GM19023 (cell line): ENCODE measurements around the gene FYB1.

ENCODE experiments used
- ATAC-seq: cut with Tn5 transposase; IDR thresholded peaks from one replicate; pipeline ENCODE4 v1.9.1; 2021; ENCODE audit warnings: mild to moderate bottlenecking, moderate library complexity; ENCODE audit not compliant: unreplicated experiment

FYB1 gene

GRCh38 chr5:39206630-39207321, 12.6 kb downstream of the FYB1 start:
- no peak for ATAC-seq

GRCh38 chr5:39205550-39205949, 13.8 kb downstream of the FYB1 start:
- ATAC-seq = no peak

- ATAC-seq = no peak
Measured at GRCh38 chr5:39203951-39204350, 15.4 kb downstream of the FYB1 start.

GRCh38 chr5:39203275-39203922, 16.0 kb downstream of the FYB1 start:
- no peak for ATAC-seq

GRCh38 chr5:39202597-39203274, 16.6 kb downstream of the FYB1 start:
- ATAC-seq = no peak

- ATAC-seq = no peak
Measured at GRCh38 chr5:39201781-39202596, 17.4 kb downstream of the FYB1 start.

GRCh38 chr5:39201160-39201780, 18.1 kb downstream of the FYB1 start:
- ATAC-seq = no peak

- ATAC-seq = no peak
Measured at GRCh38 chr5:39200081-39200480, 19.3 kb downstream of the FYB1 start.

- ATAC-seq = no peak
Measured at GRCh38 chr5:39199335-39199734, 20.0 kb downstream of the FYB1 start.

GRCh38 chr5:39198127-39198526, 21.2 kb downstream of the FYB1 start:
- ATAC-seq = no peak

- no peak for ATAC-seq
Measured at GRCh38 chr5:39197556-39197955, 21.8 kb downstream of the FYB1 start.

GRCh38 chr5:39195198-39195826, 24.1 kb downstream of the FYB1 start:
- ATAC-seq = no peak

GRCh38 chr5:39194466-39195136, 24.8 kb downstream of the FYB1 start:
- ATAC-seq = no peak

GRCh38 chr5:39193553-39194465, 25.6 kb downstream of the FYB1 start:
- no peak for ATAC-seq

GRCh38 chr5:39192450-39193160, 26.8 kb downstream of the FYB1 start:
- no peak for ATAC-seq

GRCh38 chr5:39191216-39191615, 28.1 kb downstream of the FYB1 start:
- peak; percentile 61 for ATAC-seq

GRCh38 chr5:39190311-39191102, 28.9 kb downstream of the FYB1 start:
- ATAC-seq = no peak
